ENCODE measurements around the gene ANO6.
A peak's percentile ranks its signal among the peaks of the same experiment; 100 is the strongest.

DNA sequence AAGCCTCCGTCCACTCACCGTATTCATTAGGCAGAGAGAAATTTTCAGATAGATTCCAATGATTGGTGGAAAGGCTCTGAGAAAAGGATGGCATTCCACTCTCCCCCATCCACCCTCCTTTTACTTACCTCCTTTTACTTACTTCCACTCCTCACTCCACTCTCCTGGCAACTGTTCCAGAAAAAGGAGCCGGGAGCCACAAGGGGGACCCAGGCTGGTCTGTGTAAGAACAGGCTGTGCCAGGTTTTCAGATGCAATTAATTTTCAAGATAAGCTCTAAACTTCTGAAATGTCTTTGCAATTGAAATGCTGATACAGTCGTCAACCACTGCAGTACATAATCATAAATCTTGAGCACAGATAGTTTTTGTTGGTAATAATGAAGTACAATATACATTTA lies 248.8 kb downstream of the ANO6 start:
- TF ChIP-seq, protein P1, sequence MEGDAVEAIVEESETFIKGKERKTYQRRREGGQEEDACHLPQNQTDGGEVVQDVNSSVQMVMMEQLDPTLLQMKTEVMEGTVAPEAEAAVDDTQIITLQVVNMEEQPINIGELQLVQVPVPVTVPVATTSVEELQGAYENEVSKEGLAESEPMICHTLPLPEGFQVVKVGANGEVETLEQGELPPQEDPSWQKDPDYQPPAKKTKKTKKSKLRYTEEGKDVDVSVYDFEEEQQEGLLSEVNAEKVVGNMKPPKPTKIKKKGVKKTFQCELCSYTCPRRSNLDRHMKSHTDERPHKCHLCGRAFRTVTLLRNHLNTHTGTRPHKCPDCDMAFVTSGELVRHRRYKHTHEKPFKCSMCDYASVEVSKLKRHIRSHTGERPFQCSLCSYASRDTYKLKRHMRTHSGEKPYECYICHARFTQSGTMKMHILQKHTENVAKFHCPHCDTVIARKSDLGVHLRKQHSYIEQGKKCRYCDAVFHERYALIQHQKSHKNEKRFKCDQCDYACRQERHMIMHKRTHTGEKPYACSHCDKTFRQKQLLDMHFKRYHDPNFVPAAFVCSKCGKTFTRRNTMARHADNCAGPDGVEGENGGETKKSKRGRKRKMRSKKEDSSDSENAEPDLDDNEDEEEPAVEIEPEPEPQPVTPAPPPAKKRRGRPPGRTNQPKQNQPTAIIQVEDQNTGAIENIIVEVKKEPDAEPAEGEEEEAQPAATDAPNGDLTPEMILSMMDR (optimal IDR thresholded peaks at IDR 0.05 in 1 of 3, IDR thresholded peaks at IDR 0.05 in 1 of 3, conservative IDR thresholded peaks at IDR 0.05 in 1 of 3; ENCODE audit: extremely low read depth in 1 of 3, insufficient read depth in 2 of 3, low read length in 3 of 3), result peak in 2 of 3 experiments; percentile 2 to 16
- TF ChIP-seq EZH2 (IDR thresholded peaks at IDR 0.05; ENCODE audit: low read length), result no peak

Data from keratinocyte (primary cell).